Epidermal melanocyte (primary cell): ENCODE data around the gene CDH15.

Experiments
- DNase-seq: peaks from one replicate; pipeline ENCODE4 v3.0.0; 2011; ENCODE audit warnings: low spot score; ENCODE audit not compliant: insufficient read length

The CDH15 gene

GRCh38 chr16:89171216-89172170 lies at the start of gene CDH15:
Gene CDH15, plus strand, starts transcription at chr16:89171748. Its CDS starts 84 bp downstream, at chr16:89171832.
- peak; percentile 98 for DNase-seq

GRCh38 chr16:89122322-89122851 lies 49.2 kb upstream of the CDH15 start:
- no peak for DNase-seq

GRCh38 chr16:89123001-89123830 lies 48.3 kb upstream of the CDH15 start:
- no peak for DNase-seq

GRCh38 chr16:89123831-89124100 lies 47.8 kb upstream of the CDH15 start:
- DNase-seq, result no peak

GRCh38 chr16:89129378-89129777 lies 42.2 kb upstream of the CDH15 start:
- DNase-seq, result no peak

GRCh38 chr16:89130448-89130847 lies 41.1 kb upstream of the CDH15 start:
- DNase-seq, result no peak

GRCh38 chr16:89131783-89132182 lies 39.8 kb upstream of the CDH15 start:
- no peak for DNase-seq

GRCh38 chr16:89132194-89133005 lies 39.1 kb upstream of the CDH15 start:
- no peak for DNase-seq

GRCh38 chr16:89133457-89134127 lies 38.0 kb upstream of the CDH15 start:
- no peak for DNase-seq

- no peak for DNase-seq
Observed at GRCh38 chr16:89134269-89134668, 37.3 kb upstream of the CDH15 start.

- DNase-seq, result no peak
Observed at GRCh38 chr16:89135166-89135565, 36.4 kb upstream of the CDH15 start.

- DNase-seq, result no peak
Observed at GRCh38 chr16:89135971-89136765, 35.4 kb upstream of the CDH15 start.

GRCh38 chr16:89136931-89137330 lies 34.6 kb upstream of the CDH15 start:
- no peak for DNase-seq

- DNase-seq, result no peak
Observed at GRCh38 chr16:89137666-89138512, 33.7 kb upstream of the CDH15 start.

GRCh38 chr16:89138513-89138795 lies 33.1 kb upstream of the CDH15 start:
- no peak for DNase-seq

GRCh38 chr16:89138843-89139520 lies 32.6 kb upstream of the CDH15 start:
- DNase-seq, result no peak

- DNase-seq, result no peak
Observed at GRCh38 chr16:89139907-89140361, 31.6 kb upstream of the CDH15 start.

- no peak for DNase-seq
Observed at GRCh38 chr16:89140401-89140800, 31.1 kb upstream of the CDH15 start.
